Measurements from ENCODE around the gene ADGRG2.
"Not testable (repeated sequence)": the region's sequence is repeated elsewhere in the genome, so short reads cannot be mapped to it uniquely, and the experiment has no call there.

Gene ADGRG2

GRCh38 chrX:18997916-18998315 lies 124.4 kb downstream of the ADGRG2 start:
- DNase-seq (ENCODE audit: low read depth): no peak

- no peak for DNase-seq (ENCODE audit: low read depth)
Measured at GRCh38 chrX:18996536-18996935, 125.7 kb downstream of the ADGRG2 start.

DNA sequence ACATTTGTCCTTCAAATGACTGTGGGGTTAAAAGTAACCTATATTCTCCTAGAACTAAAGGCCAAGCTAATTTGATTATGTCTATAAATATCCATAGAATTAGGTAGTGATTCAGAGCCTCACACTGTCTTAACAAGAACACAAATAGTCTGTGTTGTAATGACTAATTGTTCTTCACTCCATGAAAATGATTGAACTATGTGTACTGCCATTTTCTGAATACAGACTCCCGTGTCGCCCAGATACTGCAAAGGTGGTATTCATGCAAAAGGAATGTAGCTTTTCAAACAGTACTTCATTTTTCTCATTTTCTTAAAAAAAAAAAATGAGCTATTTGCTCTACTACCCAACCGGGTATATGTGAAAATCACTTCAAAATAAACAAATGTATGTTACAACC lies 127.0 kb downstream of the ADGRG2 start:
- peak; percentile 28 for DNase-seq (ENCODE audit: low read depth)

GRCh38 chrX:18994713-18995112 lies 127.6 kb downstream of the ADGRG2 start:
- DNase-seq (ENCODE audit: low read depth): peak; percentile 52

DNA sequence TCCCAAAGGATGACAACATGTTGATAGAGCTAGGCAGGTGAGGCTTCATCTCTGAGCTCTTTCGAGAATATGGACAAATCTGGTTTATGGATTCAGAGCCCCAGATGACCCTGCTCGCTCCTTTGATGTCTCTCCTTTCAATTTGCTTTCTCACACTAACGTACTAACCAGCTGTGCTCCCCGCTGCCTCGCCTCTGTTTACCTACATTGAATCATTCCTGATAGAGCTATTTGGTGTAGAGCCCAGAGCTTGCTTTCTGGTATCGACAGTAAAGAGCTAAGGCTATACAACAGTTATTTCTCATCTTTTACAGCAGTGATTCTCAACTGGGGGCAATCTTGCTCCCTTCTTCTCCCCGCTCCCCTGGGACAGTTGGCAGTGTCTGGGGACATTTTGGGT lies 129.4 kb downstream of the ADGRG2 start:
- DNase-seq (ENCODE audit: low read depth): no peak

DNA sequence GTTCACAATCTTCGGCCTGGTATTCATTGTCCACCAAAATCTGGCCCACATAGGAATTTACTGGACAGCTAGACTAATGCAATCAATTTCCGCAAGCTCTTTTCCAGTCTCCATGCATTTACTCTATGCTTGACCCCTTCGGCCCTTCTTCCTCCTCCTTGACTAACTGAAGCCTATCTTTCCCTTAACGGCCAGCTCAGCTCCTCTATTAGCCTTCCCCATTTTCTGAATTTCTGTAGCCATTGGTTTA lies 137.2 kb downstream of the ADGRG2 start:
- no peak for DNase-seq (ENCODE audit: low read depth)

GRCh38 chrX:18984381-18985185 lies 137.7 kb downstream of the ADGRG2 start:
- peak; percentile 21 for DNase-seq (ENCODE audit: low read depth)

GRCh38 chrX:18983666-18984380 lies 138.4 kb downstream of the ADGRG2 start, which contains the start of gene PHKA2:
TSS of gene PHKA2 (minus strand) at chrX:18984114. CDS start at chrX:18983932, 182 bp downstream.
- DNase-seq (ENCODE audit: low read depth): peak; percentile 10

DNA sequence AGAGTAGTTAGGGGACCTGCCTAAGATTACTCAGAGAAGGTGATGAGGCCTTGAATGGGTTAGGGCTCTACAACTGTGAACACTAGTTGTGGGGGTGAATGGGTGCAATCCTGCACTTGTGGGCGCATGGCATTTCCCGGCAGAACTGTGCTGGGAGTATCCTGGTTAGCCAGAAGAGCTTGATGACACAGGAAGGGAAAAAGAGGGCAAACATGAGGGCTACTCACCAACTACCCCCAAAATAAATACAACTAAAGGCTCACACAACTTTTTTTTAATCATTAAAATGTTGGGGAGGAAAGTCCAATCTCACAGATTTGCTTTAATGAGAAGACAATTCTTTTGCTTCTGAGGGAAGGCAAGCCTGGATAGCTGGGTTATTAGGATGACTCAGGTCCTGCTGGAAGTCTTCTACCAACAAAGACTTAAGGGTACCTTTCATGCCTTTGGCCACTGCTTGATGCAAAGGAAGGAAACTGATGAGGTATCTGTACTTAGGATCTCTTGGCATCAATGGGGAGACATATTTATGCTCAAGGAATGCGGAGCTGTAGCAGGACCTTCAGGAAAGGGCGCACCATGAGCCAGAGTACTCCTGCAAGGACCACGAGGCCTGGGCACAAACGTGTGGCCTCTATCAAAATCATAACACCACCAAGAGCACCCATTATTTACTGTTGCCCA lies 141.0 kb downstream of the ADGRG2 start:
- no peak for DNase-seq (ENCODE audit: low read depth)

DNA sequence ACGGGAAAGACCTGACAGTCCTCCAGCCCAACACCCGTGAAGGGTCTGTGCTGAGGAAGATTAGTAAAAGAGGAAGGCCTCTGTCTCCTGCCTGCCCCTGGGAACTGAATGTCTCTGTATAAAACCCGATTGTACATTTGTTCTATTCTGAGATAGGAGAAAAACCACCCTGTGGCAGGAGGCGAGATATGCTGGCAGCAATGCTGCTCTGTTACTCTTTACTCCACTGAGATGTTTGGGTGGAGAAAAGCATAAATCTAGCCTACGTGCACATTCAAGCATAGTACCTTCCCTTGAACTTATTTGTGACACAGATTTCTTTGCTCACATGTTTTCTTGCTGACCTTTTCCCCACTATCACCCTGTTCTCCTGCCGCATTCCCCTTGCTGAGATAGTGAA lies 142.0 kb downstream of the ADGRG2 start:
- not testable (repeated sequence) for DNase-seq (ENCODE audit: low read depth)

- DNase-seq (ENCODE audit: low read depth): no peak
Measured at GRCh38 chrX:18974993-18975392, 147.3 kb downstream of the ADGRG2 start.

DNA sequence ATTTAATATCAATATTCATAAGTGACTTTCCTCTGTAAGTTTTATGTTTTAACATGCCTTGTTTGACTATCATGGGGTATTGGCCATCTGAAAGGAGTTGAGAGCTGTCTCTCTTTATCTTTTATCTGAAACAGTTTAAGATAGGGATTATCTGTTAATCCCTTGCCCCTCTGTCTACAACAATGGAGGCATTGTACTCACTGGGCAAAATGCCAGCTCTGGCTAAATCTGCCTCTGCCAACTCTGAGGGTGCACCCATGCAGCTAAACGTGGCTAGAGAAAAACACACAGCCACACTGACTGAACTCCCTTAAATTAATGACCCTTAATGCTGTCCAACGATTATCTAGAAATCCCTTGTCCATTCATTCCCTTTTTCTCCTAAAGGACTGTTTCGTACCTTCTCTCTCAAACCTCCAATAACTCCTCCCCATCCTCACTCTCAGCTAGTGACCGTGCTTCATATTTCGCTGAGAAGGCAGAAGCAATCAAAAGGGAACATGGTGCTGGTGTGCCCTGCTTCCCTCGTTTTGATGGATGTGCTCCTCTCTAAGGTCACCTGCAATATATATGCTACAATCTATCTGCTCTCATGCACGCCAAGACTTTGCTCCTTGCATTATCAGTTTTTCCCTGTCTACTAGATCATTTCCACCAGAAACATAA lies 148.6 kb downstream of the ADGRG2 start:
- DNase-seq (ENCODE audit: low read depth): no peak

GRCh38 chrX:18971506-18971905 lies 150.8 kb downstream of the ADGRG2 start:
- DNase-seq (ENCODE audit: low read depth): no peak

DNA sequence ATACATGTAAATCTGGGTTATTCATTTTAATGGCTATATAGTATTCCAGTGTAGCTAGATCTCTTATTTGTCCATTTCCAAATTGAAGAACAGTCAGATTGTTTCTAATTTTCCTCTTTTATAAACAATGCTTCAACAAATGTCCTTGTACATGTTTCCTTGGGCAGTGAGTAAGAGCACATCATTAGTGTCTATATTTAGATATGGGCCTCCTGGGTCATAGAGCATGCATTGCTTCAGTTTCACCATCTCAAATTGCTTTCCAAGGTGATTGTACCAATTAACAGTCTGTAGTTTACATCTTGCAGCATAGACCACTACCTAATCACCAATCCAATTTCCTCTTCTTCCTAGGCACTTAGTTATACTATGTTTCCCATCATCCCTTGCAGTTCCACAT lies 151.8 kb downstream of the ADGRG2 start:
- DNase-seq (ENCODE audit: low read depth): no peak

GRCh38 chrX:18966624-18967023 lies 155.6 kb downstream of the ADGRG2 start:
- no peak for DNase-seq (ENCODE audit: low read depth)

GRCh38 chrX:18964901-18965300 lies 157.4 kb downstream of the ADGRG2 start:
- DNase-seq (ENCODE audit: low read depth): no peak

- DNase-seq (ENCODE audit: low read depth): no peak
Measured at GRCh38 chrX:18964026-18964425, 158.2 kb downstream of the ADGRG2 start.

DNA sequence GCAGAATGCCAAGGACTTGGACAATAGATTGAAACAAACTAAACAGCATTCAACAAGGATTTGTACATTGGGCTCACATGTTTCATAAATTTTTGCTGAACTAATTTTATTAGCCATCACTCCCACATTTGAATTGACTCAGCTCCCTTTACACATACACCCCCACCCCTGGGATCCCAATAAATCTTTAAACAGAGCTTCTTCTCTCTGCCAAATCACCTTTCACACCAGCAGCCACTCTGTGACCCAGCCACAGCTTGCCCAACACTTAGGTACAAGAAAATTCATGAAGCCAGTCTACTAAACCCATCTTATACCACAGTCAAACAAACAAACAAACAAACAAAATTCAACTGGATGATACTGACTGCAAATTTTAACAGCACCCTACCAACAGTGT lies 159.9 kb downstream of the ADGRG2 start:
- DNase-seq (ENCODE audit: low read depth): no peak

DNA sequence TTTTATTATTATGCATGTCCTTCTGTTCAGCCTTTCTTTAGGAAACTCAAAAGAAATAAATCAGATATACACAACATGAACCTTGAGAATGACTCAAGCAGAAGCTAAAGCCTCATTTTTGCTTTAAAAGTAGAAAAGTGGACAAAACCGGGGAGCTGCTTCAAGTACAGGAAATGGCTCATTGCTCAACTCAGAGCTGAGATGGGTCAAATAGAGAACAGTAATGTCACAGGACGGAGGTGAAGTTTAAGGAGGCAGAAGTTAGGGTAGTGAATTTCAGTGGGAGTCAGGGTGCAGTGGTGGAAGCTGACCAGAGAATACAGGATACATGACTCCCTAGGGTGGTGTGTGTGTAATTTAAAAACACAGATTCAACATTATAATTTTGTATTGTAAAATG lies 160.6 kb downstream of the ADGRG2 start:
- peak; percentile 6 for DNase-seq (ENCODE audit: low read depth)

DNA sequence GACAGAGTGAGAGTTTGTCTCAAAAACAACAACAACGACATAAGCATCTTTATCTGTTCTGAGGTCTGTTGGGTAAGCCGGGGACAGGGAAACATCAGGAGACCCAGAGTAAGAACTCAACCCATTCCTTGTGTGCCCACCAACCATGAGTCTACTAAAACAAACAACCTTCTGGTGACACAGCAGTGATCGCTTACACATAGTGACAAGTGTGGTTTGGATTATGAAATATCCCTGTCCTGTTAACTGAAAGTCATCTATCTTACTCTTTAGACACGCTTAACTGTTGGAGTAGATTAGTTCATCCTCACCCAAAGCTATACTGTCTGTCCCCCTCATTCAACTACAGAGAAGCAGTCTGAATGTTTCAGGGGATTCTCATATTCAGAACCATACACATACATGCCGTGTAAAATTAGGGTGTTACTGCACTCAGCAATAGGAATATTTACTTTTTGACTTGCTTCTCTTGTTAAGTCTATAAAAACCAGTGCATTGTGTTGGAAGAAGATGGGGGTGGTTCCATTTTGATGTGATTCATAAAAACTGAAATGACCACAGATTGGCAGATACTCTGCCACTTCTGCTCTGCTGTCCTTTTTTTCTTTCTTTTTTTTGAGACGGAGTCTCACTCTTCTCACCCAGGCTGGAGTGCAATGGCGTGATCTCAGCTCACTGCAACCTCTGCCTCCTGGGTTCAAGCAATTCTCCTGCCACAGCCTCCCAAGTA lies 165.8 kb downstream of the ADGRG2 start:
- DNase-seq (ENCODE audit: low read depth): no peak

DNA sequence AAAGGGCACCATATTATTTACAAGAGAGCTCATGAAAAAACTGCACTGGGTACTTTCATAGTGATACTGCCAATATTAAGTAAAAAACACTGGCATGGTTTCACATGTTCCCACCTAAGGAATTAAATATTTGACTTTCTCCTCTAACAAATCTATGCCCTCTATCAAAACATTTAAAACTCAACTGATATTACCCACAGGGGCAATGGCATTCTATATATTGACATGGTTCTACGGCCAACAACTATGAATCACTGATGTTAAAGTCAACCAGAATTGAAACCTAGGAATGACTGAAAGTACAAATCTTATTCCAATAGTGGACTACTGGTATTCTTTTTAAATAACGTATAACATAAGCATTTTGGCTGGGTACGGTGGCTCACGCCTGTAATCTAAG lies 166.6 kb downstream of the ADGRG2 start:
- no peak for DNase-seq (ENCODE audit: low read depth)

- DNase-seq (ENCODE audit: low read depth): no peak
Measured at GRCh38 chrX:18951032-18951431, 171.2 kb downstream of the ADGRG2 start.

Measured in GM04503 (cell line).